Lung (tissue), 12 donors: ENCODE data around the gene BACE2. TPM values are rescaled to one million over a fixed set of nuclear protein-coding genes. Genes with fewer than 3 reads are reported as not detected.

ENCODE experiments used
- ATAC-seq: fragments of 200-7000 bp; cut with Tn5 transposase; one replicate; pipeline ENCODE4 v1.9.1; 2020; ENCODE audit warnings: moderate number of reproducible peaks; ENCODE audit not compliant: insufficient read depth, low FRiP score
- DNase-seq, 3 donors: peaks; one replicate each; pipeline ENCODE4 v3.0.0-alpha.2; 2013 to 2017
- H3K27ac ChIP-seq, 2 donors: one replicate each; pipeline ENCODE4 v1.5.1; 2013; ENCODE audit warnings: mild to moderate bottlenecking in 2 of 2, moderate library complexity in 2 of 2, control low read depth in 1 of 2, inconsistent platforms in 1 of 2, low read depth in 1 of 2, low read length in 1 of 2
- H3K27me3 ChIP-seq, 3 donors: one replicate each; pipeline ENCODE4 v1.5.1; 2013; ENCODE audit warnings: low read length in 2 of 3; ENCODE audit not compliant: control insufficient read depth in 3 of 3, insufficient read depth in 3 of 3
- H3K36me3 ChIP-seq, 4 donors: one replicate each; pipeline ENCODE4 v1.5.1; 2013; ENCODE audit warnings: low read length in 4 of 4, mild to moderate bottlenecking in 1 of 4, moderate library complexity in 1 of 4; ENCODE audit not compliant: control insufficient read depth in 4 of 4, insufficient read depth in 4 of 4
- H3K4me1 ChIP-seq, 5 donors: one replicate each; pipeline ENCODE4 v1.5.1; 2013; ENCODE audit warnings: low read length in 5 of 5, mild to moderate bottlenecking in 2 of 5, moderate library complexity in 1 of 5; ENCODE audit not compliant: control insufficient read depth in 5 of 5, insufficient read depth in 5 of 5
- H3K4me3 ChIP-seq: one replicate; pipeline ENCODE4 v1.5.1; 2013; ENCODE audit warnings: mild to moderate bottlenecking, control low read depth, moderate library complexity
- H3K9ac ChIP-seq, 2 donors: one replicate each; pipeline ENCODE4 v1.5.1; 2013; ENCODE audit warnings: low read length in 2 of 2, control low read depth in 1 of 2; ENCODE audit not compliant: insufficient read depth in 1 of 2
- H3K9me3 ChIP-seq, 4 donors: one replicate each; pipeline ENCODE4 v1.5.1; 2013; ENCODE audit warnings: low read length in 3 of 4, mild to moderate bottlenecking in 1 of 4, moderate library complexity in 1 of 4; ENCODE audit not compliant: control insufficient read depth in 4 of 4, insufficient read depth in 3 of 4
- WGBS, 2 donors: extraction: QIAGEN DNeasy Blood & Tissue Kit; methylation state at CpG; one replicate each; pipeline ENCODE4 v1.1.7; 2013; 5-methylcytosine and 5-hydroxymethylcytosine counted together
- polyA plus RNA-seq, 2 donors: library from polyadenylated mRNA; stranded (reverse); fragments of 200-250 nt; gene quantifications; one replicate each; pipeline ENCODE4 v1.2.1, GENCODE V29; 2013
- total RNA-seq, 2 donors: library from RNA; depleted of rRNA in 1 of 2; stranded (reverse); fragments of >200 nt in 1 of 2; gene quantifications; one replicate each; pipeline ENCODE4 v1.2.1, GENCODE V29; 2014 to 2021
- TF ChIP-seq, protein P1 (sequence below): IDR thresholded peaks from 2 replicates; pipeline ENCODE4 v1.5.1; 2012; ENCODE audit warnings: mild to moderate bottlenecking; ENCODE audit errors: control extremely low read depth, extremely low read depth
- donor health status: control.
- donor health status: control.
- donor health status: Bipolar disorder and iron deficiency.
- donor health status: healthy.
- donor health status: DM: yes; HTN: yes; CAD: no.

Gene BACE2
- total and polyA plus RNA-seq, 4 donors, result 9.3 to 49.9 (median 33.8) TPM

DNA sequence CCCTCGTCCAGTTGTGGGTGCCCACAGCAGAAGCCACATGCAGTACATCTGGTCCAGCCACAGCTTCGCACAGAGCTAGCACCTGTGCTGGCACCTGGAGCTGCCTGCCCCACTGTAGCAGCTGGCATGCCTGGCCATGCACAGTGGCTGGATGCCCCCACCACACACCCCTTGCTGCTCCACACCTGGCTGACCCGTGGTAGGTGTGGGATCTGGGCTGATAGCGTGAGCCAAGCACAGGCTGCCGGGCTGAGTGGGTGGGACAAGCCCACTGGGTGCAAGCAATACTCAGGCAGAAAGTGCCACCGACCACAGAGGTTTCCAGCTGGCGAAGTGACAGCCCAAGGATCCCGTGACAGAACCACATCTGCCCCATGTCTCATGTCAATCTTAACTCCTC lies 30.6 kb upstream of the BACE2 start:
- Histone ChIP-seq H3K36me3 (no peaks in the 10 kb centered on the region), H3K9me3 (no peaks in the 10 kb centered on the region), H3K27ac (no peak overlapping the region), H3K4me1 (peaks cover 0 to 6% (median 0%) of the 10 kb centered on the region in 5 donors), H3K4me3 (no peak overlapping the region), H3K27me3 (no peaks in the 10 kb centered on the region), H3K9ac (no peak overlapping the region)
- WGBS, 2 donors, result 88 to 89% methylated on average over 8 of the region's 8 CpGs
- no peak for DNase-seq
- TF ChIP-seq, protein P1, sequence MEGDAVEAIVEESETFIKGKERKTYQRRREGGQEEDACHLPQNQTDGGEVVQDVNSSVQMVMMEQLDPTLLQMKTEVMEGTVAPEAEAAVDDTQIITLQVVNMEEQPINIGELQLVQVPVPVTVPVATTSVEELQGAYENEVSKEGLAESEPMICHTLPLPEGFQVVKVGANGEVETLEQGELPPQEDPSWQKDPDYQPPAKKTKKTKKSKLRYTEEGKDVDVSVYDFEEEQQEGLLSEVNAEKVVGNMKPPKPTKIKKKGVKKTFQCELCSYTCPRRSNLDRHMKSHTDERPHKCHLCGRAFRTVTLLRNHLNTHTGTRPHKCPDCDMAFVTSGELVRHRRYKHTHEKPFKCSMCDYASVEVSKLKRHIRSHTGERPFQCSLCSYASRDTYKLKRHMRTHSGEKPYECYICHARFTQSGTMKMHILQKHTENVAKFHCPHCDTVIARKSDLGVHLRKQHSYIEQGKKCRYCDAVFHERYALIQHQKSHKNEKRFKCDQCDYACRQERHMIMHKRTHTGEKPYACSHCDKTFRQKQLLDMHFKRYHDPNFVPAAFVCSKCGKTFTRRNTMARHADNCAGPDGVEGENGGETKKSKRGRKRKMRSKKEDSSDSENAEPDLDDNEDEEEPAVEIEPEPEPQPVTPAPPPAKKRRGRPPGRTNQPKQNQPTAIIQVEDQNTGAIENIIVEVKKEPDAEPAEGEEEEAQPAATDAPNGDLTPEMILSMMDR, result no peak
- no peak for ATAC-seq

DNA sequence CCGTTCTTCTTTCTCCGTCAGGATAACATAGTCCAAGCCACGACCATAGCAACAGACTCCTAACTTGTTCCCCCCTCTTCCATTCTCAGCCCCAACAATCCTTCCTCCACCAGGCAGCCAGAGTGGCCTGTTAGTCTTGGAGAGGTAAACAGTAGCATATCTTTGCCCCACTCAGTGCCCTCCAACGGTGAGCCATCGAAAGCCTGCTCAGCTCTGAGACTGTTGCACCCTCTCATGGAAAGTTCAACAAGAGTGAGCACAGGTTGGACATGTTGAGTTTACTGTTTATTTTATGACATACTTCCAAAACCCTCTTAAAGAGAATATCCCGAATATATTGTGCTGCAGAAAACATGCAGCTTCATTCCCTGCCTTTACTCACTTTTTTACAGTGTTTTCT lies 30.1 kb upstream of the BACE2 start:
- DNase-seq, result no peak
- ATAC-seq, result no peak
- WGBS, 2 donors, result 77 to 86% methylated on average over 6 of the region's 6 CpGs
- TF ChIP-seq, protein P1, result no peak
- Histone ChIP-seq H3K4me1 (peaks cover 0 to 6% (median 0%) of the 10 kb centered on the region in 5 donors), H3K4me3 (no peak overlapping the region), H3K36me3 (no peaks in the 10 kb centered on the region), H3K9me3 (no peaks in the 10 kb centered on the region), H3K9ac (no peak overlapping the region), H3K27me3 (no peaks in the 10 kb centered on the region), H3K27ac (no peak overlapping the region)

DNA sequence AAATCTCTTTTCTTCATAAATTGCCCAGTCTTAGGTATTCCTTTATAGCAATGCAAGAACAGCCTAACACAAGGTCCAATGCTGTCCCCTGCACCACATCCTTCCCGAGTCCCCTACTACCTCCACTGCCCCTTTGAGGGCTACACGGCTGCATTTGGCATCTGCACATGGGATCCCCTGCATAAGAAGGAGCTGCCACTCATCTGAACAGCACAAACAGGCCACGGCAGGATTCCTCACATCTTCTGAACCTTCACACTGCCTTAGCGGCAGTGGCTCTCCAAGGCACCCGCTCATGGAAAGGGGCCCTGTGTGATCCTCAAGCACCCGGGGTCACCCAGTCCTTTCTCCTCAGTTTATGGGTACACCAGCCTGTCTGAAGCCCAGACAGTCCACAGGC lies 29.2 kb upstream of the BACE2 start:
- H3K27ac ChIP-seq, result no peak overlapping the region
- H3K4me3 ChIP-seq, result no peak overlapping the region
- no peak for ATAC-seq
- no peaks in the 10 kb centered on the region for H3K27me3 ChIP-seq
- H3K9ac ChIP-seq, result no peak overlapping the region
- no peaks in the 10 kb centered on the region for H3K36me3 ChIP-seq
- no peaks in the 10 kb centered on the region for H3K9me3 ChIP-seq
- DNase-seq, result no peak
- H3K4me1 ChIP-seq, result peaks cover 0 to 6% (median 0%) of the 10 kb centered on the region in 5 donors
- 93% methylated on average over 6 of the region's 6 CpGs for WGBS, 2 donors
- TF ChIP-seq, protein P1, result no peak

DNA sequence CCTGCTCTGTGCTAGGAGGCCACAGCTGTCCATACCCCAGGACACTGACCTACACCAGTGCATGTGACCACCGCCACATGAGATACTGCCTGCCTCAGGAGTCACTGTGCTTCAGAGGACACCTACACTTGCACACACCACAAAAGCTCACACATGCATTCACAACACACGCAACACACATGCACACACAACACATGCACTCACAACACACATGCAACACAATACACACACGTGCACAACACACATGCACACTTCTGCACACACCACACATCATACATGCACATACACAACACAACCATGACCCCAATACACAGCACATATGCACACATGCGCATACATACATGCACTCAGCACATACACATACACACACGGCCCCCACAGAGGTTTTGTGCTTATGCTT lies 28.7 kb upstream of the BACE2 start:
- Histone ChIP-seq H3K4me1 (peaks cover 0 to 6% (median 0%) of the 10 kb centered on the region in 5 donors), H3K27me3 (no peaks in the 10 kb centered on the region), H3K9ac (no peak overlapping the region), H3K36me3 (no peaks in the 10 kb centered on the region), H3K27ac (no peak overlapping the region), H3K9me3 (no peaks in the 10 kb centered on the region), H3K4me3 (no peak overlapping the region)
- ATAC-seq (no peak), DNase-seq (no peak)
- WGBS, 2 donors, result 84 to 90% methylated on average over 5 of the region's 5 CpGs
- TF ChIP-seq, protein P1, result no peak
